NCI-H2081 treated with DMSO at 0.1 percent for 48 hours (cell line): Measurements from ENCODE around the gene RIC3.

Source experiments
- DNase-seq: peaks from one replicate; lab custom pipeline; 2025; lab: John Stamatoyannopoulos, UW

The RIC3 gene

GRCh38 chr11:8102965-8103364, 65.9 kb downstream of the RIC3 start:
- DNase-seq = no peak

GRCh38 chr11:8102296-8102915, 66.4 kb downstream of the RIC3 start:
- DNase-seq = no peak

- DNase-seq = no peak
Measured at GRCh38 chr11:8101421-8101820, 67.4 kb downstream of the RIC3 start.

GRCh38 chr11:8100605-8101004, 68.2 kb downstream of the RIC3 start:
- DNase-seq = no peak

GRCh38 chr11:8100158-8100557, 68.7 kb downstream of the RIC3 start:
- no peak for DNase-seq

GRCh38 chr11:8099291-8099899, 69.4 kb downstream of the RIC3 start:
- no peak for DNase-seq

- no peak for DNase-seq
Measured at GRCh38 chr11:8098879-8099278, 69.9 kb downstream of the RIC3 start.

GRCh38 chr11:8098361-8098760, 70.5 kb downstream of the RIC3 start:
- no peak for DNase-seq

- no peak for DNase-seq
Measured at GRCh38 chr11:8097926-8098325, 70.9 kb downstream of the RIC3 start.

GRCh38 chr11:8097468-8097867, 71.4 kb downstream of the RIC3 start:
- DNase-seq = no peak

- no peak for DNase-seq
Measured at GRCh38 chr11:8097062-8097461, 71.8 kb downstream of the RIC3 start.

GRCh38 chr11:8096575-8096974, 72.2 kb downstream of the RIC3 start:
- DNase-seq = no peak

- no peak for DNase-seq
Measured at GRCh38 chr11:8095806-8096522, 72.9 kb downstream of the RIC3 start.

- DNase-seq = no peak
Measured at GRCh38 chr11:8095371-8095770, 73.5 kb downstream of the RIC3 start.

- no peak for DNase-seq
Measured at GRCh38 chr11:8094656-8095055, 74.2 kb downstream of the RIC3 start.

- no peak for DNase-seq
Measured at GRCh38 chr11:8093931-8094575, 74.8 kb downstream of the RIC3 start.

GRCh38 chr11:8092587-8093424, 76.0 kb downstream of the RIC3 start:
- DNase-seq = no peak

GRCh38 chr11:8091721-8092120, 77.1 kb downstream of the RIC3 start:
- no peak for DNase-seq

GRCh38 chr11:8090756-8091155, 78.1 kb downstream of the RIC3 start:
- no peak for DNase-seq

- no peak for DNase-seq
Measured at GRCh38 chr11:8089791-8090510, 78.9 kb downstream of the RIC3 start.

- DNase-seq = no peak
Measured at GRCh38 chr11:8087756-8088155, 81.1 kb downstream of the RIC3 start.
